ENCODE data around the gene SLC9A8. TPM values are rescaled to one million over a fixed set of nuclear protein-coding genes. Genes with fewer than 3 reads are reported as not detected.

SLC9A8 gene
- total and polyA plus RNA-seq, 12 donors, result 3.3 to 8.7 (median 6.9) TPM

DNA sequence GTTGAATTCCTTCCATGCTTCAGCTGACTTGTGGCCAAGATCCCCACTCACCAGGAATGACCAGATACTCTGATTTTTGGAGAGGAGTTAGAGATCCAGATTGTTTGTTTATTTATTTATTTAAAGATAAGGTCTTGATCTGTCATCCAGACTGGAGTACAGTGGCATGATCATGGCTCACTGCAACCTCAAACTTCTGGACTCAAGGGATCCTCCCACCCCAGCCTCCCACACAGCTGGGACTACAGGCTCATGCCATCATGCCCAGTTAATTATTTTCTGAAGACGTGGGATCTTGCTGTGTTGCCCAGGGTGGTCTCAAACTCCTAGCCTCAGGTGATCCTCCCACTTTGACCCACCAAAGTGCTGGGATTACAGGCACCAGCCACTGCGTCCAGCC lies 106.8 kb downstream of the SLC9A8 start:
- TF ChIP-seq, protein P1, sequence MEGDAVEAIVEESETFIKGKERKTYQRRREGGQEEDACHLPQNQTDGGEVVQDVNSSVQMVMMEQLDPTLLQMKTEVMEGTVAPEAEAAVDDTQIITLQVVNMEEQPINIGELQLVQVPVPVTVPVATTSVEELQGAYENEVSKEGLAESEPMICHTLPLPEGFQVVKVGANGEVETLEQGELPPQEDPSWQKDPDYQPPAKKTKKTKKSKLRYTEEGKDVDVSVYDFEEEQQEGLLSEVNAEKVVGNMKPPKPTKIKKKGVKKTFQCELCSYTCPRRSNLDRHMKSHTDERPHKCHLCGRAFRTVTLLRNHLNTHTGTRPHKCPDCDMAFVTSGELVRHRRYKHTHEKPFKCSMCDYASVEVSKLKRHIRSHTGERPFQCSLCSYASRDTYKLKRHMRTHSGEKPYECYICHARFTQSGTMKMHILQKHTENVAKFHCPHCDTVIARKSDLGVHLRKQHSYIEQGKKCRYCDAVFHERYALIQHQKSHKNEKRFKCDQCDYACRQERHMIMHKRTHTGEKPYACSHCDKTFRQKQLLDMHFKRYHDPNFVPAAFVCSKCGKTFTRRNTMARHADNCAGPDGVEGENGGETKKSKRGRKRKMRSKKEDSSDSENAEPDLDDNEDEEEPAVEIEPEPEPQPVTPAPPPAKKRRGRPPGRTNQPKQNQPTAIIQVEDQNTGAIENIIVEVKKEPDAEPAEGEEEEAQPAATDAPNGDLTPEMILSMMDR (IDR thresholded peaks at IDR 0.05), result no peak
- H3K27ac ChIP-seq, result no peak overlapping the region
- no peaks in the 10 kb centered on the region for H3K27me3 ChIP-seq
- intact Hi-C loops (cut with DNase I), result loop anchor here in 1 of 10 donors (10.0 kb wide), 1 partner anchor 305 kb away; no protein-coding TSS in a partner anchor
- H3K9me3 ChIP-seq, result no peaks in the 10 kb centered on the region
- peaks cover 0 to 20% (median 14%) of the 10 kb centered on the region in 9 donors for H3K4me1 ChIP-seq
- H3K36me3 ChIP-seq, result no peaks in the 10 kb centered on the region
- DNase-seq, result no peak
- no peak overlapping the region for H3K4me3 ChIP-seq
- WGBS, 2 donors, result 75 to 81% methylated on average over 2 of the region's 2 CpGs
- ATAC-seq, result no peak

DNA sequence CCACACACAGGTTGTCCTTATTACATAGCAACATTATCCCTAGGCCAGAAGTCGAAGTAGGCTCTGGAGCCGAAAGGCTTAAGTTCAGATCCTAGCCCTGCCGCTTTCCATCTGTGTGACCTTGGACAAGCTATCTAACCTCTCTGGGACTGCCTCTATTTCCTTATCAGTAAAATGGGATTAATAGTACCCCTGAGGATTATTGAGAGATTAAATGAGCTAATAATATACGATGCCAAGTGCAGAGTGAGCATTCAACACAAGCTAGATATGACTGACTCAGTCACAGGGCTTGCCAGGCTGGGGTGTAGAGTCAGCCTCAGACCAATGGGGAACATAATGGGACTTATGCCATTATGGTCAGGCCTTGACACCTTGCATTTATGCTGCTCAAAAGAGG lies 111.6 kb downstream of the SLC9A8 start:
- ATAC-seq, result peak in 1 of 8 donors; percentile 45
- Histone ChIP-seq H3K27ac (no peak overlapping the region), H3K27me3 (no peaks in the 10 kb centered on the region), H3K36me3 (no peaks in the 10 kb centered on the region), H3K4me1 (peaks cover 0 to 19% (median 0%) of the 10 kb centered on the region in 9 donors), H3K4me3 (no peak overlapping the region), H3K9me3 (no peaks in the 10 kb centered on the region)
- intact Hi-C loops (cut with DNase I), result loop anchor here in 2 of 10 donors (10.0 kb wide), 2 partner anchors 69 to 379 kb away; no protein-coding TSS in a partner anchor
- whole genome bisulfite sequencing, 2 donors, result 74 to 77% methylated on average over 4 of the region's 4 CpGs
- TF ChIP-seq, protein P1 (IDR thresholded peaks at IDR 0.05), result no peak
- DNase-seq, result no peak

DNA sequence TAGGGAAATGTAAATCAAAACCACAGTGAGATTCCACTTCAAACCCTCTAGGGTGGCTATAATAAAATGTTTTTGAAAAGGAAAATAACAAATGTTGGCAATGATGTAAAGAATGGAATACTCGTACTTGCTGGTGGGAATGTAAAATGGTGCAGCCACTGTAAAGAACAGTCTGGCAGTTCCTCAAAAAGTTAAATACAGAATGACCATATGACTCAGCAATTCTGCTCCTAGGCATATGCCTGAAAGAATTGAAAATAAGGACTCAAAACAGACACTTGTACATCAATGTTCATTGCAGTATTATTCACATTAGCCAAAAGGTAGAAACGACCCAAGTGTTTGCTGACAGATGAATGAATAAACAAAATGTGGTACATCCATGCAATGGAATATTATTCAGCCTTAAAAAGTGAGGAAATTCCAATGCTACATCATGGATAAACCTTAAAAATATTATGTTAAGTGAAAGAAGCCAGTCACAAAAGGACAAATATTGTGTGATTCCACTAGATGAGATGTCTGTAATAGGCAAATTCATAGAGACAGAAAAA lies 113.3 kb downstream of the SLC9A8 start:
- DNase-seq (no peak), ATAC-seq (no peak)
- H3K4me3 ChIP-seq, result no peak overlapping the region
- H3K27ac ChIP-seq, result no peak overlapping the region
- peaks cover 0 to 19% (median 0%) of the 10 kb centered on the region in 9 donors for H3K4me1 ChIP-seq
- TF ChIP-seq, protein P1 (IDR thresholded peaks at IDR 0.05), result no peak
- no peaks in the 10 kb centered on the region for H3K27me3 ChIP-seq
- no peaks in the 10 kb centered on the region for H3K9me3 ChIP-seq
- intact Hi-C loops (cut with DNase I), result loop anchor here in 7 of 10 donors (5.0 to 10.0 kb wide), 3 partner anchors 71 to 381 kb away; no protein-coding TSS in a partner anchor
- WGBS, 2 donors, result 74 to 76% methylated on average over 2 of the region's 2 CpGs
- H3K36me3 ChIP-seq, result no peaks in the 10 kb centered on the region

DNA sequence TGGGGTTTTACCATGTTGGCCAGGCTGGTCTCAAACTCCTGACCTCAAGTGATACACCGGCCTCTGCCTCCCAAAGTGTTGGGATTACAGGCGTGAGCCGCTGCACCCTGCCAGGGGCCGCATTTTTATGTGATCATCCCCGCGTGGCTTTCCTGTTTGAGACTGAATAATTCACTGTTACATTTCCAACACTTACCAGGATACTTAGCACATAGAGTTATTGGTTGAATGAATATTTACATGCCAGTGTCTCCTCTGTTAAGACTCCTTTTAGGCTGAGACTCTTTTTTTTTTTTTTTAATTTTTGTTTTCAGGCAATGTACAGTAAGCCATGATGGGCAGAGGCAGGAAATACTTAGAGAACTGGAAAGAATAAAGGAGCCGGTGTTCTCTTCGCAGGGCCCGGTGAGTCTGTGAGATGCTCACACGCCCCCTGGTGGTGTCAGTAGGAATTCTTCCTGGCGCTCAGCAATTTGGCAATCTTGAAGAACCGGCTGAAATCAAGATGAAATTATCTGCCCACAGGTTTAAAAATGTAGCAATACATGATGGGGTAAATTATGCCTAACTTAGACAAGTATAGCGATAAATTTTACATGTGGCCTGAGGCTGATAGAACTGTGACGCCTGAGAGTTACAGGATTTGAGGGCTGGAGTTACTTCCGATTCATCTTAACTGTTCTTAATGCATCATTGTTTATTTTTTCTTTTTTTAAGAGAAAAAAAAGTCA lies 115.9 kb downstream of the SLC9A8 start:
- intact Hi-C loops (cut with DNase I), result loop anchor here in 9 of 10 donors (1.0 to 10.0 kb wide), 5 partner anchors 74 to 384 kb away; no protein-coding TSS in a partner anchor
- Histone ChIP-seq H3K27me3 (no peaks in the 10 kb centered on the region), H3K9me3 (no peaks in the 10 kb centered on the region), H3K4me3 (no peak overlapping the region), H3K36me3 (no peaks in the 10 kb centered on the region), H3K4me1 (peaks cover 0 to 19% (median 0%) of the 10 kb centered on the region in 9 donors), H3K27ac (peak overlapping the region in 2 of 10 donors; percentile 6 to 48)
- TF ChIP-seq, protein P1 (IDR thresholded peaks at IDR 0.05), result peak; percentile 87 to 95 (median 93)
- 15 to 17% methylated on average over 15 of the region's 15 CpGs for WGBS, 2 donors
- peak; percentile 72 to 77 for DNase-seq
- ATAC-seq, result peak; percentile 76 to 89 (median 86)

Data from heart right ventricle (tissue), 16 donors.